ENCODE results near the gene DMRT2. TPM values are rescaled to one million over a fixed set of nuclear protein-coding genes. Genes with fewer than 3 reads are reported as not detected.

DMRT2 gene
- total and polyA plus RNA-seq, 2 of the 8 experiments (the other 6 are each of a cell fraction or from before 2014, with no cell fraction given), result 0.29 to 0.93 TPM

GRCh38 chr9:1007312-1007711 is 42.8 kb upstream of the DMRT2 start (continued):
- no peak for TF ChIP-seq NRF1 (IDR thresholded peaks at IDR 0.05; ENCODE audit: low read depth, low read length)

Measured in H1 (cell line).